Left ventricle myocardium superior (tissue), 1 donor: ENCODE measurements around the gene PARP8. TPM values are rescaled to one million over a fixed set of nuclear protein-coding genes. Genes with fewer than 3 reads are reported as not detected.
"Not testable (repeated sequence)": the region's sequence is repeated elsewhere in the genome, so short reads cannot be mapped to it uniquely, and the experiment has no call there.

Source experiments
- ATAC-seq: fragments of 200-7000 bp; cut with Tn5 transposase; one replicate; pipeline ENCODE4 v1.9.1; 2020; ENCODE audit warnings: mild to moderate bottlenecking, moderate library complexity
- DNase-seq: peaks from one replicate; pipeline ENCODE4 v3.0.0-alpha.2; 2020
- intact Hi-C: fragments of 100-400 bp; cut with micrococcal nuclease; formaldehyde crosslinking; loops from one replicate; pipeline ENCODE4 v1.11.0; 2022
- total RNA-seq: library from RNA; stranded (reverse); fragmentation: NEBNext Ultra II Directional; extraction: Animal tissue kit (Norgen Biotek cat#: 25700); gene quantifications from one replicate; pipeline ENCODE4 v1.2.1, GENCODE V29; 2021
- donor health status: DM: no; HTN: yes; CAD: no; lungs with severe emphysema.

The PARP8 gene
- total RNA-seq, 1 donor from 2014 or later, result 6.2 TPM

DNA sequence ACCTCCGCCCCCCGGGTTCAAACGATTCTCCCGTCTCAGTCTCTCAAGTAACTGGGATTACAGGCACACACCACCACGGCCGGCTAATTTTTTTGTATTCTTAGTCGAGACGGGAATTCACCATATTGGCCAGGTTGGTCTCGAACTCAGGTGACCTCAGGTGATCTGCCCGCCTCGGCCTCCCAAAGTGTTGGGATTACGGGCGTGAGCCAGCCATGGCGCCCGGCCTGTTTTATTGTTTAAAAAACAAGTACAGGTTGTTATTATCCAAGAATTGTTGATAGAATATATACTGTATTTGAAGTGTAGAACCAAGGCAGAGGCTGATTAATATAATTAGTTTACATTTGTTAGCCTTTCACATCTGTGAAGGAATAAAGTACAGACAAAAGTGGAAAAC lies 8.9 kb downstream of the PARP8 start:
- intact Hi-C loops, result no loop called here
- ATAC-seq (no peak), DNase-seq (no peak)

DNA sequence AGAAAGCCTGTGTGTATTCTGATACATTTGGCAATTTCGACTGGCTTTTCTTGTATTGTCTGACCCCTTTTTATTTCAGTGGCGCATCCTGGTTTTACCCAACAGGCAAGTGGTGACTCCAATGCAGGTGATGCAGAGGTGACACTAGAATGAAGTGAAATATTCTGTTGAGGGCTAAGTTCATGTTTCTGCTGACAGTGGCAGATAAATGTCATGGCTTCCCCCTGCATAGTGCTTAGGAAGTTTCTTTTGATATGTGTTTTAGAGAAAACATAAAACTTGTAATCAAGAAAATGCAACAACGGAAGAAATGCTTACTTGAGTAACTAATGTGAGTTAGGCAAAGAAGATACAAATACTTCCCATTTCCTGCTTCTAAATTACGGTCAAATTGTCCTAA lies 13.1 kb downstream of the PARP8 start:
- ATAC-seq, intact Hi-C loops: not testable (repeated sequence)

DNA sequence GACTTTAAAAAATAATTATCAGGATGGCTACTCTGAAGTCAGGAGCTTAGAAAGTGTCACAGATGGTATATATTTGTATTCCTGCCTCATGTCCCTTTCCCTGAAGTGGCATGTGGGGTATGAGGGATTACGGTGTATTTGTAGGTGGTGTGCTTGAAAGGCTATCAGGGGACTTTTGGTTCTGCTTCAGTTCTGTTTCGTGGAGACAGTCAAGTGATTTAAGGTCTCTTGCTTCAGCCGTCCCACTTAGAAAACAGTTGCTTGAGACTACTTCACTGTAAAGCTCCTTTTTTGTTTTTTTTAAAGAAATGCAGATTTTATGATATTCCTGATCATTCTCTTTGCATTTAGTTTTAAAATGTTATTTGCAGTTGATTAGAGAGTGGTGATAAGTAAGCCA lies 18.3 kb downstream of the PARP8 start:
- ATAC-seq (no peak), DNase-seq (no peak)
- intact Hi-C loops, result no loop called here

More for the DNA sequence above, 13.1 kb downstream of the PARP8 start:
- DNase-seq, result not testable (repeated sequence)

DNA sequence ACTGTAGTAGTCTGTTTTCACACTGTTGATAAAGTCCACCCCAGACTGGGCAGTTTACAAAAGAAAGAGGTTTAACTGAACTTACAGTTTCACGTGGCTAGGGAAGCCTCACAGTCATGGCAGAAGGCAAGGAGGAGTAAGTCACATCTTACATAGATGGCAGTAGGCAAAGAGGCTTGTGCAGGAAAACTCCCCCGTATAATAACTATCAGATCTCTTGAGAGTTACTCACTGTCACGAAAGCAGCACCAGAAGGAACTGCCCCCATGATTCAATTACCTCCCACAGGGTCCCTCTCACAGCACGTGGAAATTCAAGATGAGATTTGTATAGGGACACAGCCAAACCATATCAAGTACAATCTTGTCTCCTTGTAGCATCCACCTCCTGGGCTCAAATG lies 21.1 kb downstream of the PARP8 start:
- no peak for DNase-seq
- ATAC-seq, result no peak
- intact Hi-C loops, result no loop called here

DNA sequence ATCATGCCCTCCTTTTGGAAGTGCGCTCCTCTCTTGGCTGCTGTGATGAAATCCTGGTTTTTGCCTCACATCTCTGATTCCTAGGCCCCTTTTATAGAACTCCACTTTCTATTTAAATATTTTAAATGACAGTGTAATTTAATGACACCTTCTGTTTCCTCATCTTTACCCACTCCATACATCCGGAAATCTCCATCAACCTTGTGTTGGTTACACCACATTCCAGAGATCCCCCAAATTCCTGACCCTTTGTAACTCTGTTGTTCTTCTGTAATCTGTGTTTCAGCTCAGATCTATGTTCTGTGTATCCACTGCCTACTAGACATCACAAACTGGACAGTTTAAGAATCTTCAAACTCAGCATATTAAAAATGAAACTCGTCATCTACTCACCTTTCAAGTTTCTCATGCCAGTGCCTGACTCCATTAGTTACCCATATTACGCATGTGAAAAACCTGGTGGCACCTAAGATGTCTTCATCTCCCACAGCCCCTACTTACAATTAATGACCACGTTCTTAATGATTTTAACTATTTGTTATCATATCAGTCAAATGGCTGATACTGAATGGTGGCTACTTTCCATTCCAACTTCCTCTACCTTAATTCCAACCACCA lies 25.1 kb downstream of the PARP8 start:
- no peak for ATAC-seq
- no peak for DNase-seq
- intact Hi-C loops, result no loop called here

DNA sequence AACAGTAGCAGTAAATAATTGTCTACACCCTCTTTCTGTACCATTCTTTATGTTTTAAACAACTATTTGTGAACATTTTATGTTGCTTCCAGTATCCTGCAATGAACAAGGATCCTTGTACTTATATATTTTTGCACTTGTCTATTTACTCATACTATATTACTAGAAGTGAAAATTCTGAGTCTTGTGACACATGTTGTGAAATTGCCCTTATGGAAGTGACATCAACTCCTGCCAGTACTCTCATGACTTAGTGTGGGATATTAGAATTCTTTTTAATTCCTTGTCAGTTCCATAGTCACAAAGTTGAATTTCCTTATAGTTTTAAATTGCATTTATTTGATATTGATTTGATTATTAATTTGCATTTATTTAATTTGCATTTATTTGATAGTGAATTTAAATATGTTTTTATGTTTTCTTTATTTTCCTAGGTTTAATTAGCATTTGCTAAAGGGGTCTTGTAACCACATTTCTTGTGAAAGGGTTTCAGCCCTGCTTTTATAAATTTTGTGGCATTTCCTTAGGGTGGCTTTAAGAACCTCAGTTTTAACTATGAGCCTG lies 27.7 kb downstream of the PARP8 start:
- intact Hi-C loops, result no loop called here
- no peak for DNase-seq
- ATAC-seq, result no peak

DNA sequence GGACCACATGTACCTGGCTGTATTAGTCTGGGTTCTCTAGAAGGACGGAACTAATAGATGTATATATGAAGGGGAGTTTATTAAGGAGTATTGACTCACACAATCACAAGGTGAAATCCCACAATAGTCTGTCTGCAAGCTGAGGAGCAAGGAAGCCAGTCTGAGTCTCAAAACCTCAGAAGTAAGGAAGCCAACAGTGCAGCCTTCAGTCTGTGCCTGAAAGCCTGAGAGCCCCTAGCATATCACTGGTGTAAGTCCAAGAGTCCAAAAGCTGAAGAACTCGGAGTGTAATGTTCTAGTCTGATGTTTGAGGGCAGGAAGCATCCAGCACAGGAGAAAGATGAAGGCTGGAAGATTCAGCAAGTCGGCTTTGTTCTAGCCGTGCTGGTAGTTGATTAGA lies 28.2 kb downstream of the PARP8 start:
- ATAC-seq, intact Hi-C loops, DNase-seq: not testable (repeated sequence)

DNA sequence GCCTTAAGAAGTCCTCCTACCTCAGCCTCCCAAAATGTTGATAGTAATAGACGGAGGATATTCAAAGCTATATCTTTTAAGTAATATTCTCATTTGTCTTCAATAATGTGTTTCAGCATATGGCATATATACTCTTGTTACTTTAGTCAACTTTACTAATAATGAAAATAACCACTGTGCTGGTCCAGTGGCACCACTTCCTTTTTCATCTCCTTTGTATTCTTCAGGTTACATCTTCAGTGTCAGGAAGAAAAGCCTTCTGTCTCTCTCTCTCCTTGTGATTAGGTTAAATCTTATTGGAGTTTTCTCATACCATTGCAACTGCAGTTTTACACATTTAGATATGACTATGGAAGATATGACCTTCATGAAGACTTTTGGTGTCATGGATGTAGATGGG lies 31.3 kb downstream of the PARP8 start:
- no peak for ATAC-seq
- intact Hi-C loops, result no loop called here
- no peak for DNase-seq

DNA sequence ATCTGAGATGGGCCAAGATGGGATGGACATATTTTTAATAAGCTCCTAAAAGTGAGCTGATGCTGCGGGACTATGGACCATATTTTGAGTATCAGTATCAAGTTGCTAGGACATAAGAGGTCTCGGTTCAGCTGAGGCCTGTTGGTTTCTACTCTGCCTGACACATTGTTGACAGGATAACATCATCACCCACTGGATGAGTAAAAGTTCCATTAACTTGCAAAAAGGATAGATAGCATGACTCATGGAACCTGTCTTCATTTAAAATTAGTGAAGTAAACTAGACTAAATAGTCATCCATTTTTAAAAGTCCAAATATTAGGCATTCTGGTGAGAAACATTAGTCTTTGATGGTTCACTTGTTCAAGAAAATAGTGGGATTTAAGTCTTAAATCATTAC lies 33.3 kb downstream of the PARP8 start:
- intact Hi-C loops, result no loop called here
- DNase-seq, result no peak
- no peak for ATAC-seq

DNA sequence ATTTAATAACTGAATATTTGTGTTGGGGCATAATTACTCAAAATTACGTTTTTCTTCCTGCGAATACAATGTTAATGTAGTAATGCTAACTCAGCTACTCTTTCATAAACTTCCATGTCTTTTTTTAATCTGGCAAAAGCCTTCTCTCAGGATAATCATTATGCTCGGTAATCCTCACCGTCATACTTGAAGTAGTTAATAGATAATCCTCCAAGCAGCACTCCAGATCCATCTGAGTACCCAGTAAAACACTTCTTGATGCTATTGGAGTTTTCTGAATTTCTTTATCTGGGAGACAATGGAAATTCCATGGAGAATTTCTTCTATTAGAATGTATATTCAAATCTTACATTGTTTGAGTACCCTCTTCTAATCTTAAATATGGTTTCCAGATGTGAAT lies 34.3 kb downstream of the PARP8 start:
- ATAC-seq (no peak), DNase-seq (no peak)
- intact Hi-C loops, result no loop called here

DNA sequence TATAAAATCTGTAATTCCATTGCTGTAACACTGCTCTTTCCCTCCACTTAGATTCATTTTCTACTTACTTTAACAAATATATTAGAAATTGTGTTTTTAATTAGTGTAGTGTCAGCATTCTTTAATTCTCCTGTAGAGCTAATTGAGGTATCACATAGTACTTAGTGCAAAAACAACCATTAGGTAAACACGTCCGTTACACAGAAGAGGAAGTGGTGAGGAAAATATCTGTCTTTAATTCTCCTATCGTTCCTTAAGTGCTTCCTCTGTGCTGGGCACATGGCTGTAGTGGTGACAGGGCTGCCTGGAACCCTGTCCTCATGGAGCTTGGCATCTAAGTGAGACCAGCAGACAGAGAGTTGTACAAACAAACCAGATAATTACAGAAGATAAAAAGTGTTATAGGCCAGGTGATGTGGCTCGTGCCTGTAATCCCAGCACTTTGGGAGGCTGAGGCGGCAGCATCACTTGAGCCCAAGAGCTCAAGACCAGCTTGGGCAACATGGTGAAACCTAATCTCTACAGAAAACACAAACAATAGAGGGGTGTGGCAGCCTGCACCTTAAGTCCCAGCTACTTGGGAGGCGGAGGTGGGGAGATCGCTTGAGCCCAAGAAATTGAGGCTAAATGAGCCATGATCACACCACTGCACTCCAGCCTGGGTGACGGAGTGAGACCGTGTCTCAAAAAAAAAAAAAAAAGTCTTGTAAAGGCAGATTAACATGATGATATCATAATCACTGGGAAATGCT lies 36.4 kb downstream of the PARP8 start:
- intact Hi-C loops, result no loop called here
- no peak for ATAC-seq
- no peak for DNase-seq

DNA sequence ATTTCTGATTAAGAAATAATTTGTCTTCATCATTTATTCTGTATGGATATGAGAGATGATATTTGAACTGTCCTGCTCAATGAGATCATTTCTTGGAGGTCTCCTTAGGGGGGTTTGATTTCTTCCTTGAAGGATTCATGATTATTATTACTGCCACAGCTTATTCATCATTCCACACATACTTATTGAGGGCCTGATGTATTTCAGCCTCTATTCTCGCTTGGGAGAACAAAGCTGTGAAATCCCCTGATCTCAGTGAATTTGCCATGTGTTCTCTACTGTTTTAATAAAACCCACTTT lies 36.9 kb downstream of the PARP8 start:
- intact Hi-C loops, result no loop called here
- no peak for DNase-seq

DNA sequence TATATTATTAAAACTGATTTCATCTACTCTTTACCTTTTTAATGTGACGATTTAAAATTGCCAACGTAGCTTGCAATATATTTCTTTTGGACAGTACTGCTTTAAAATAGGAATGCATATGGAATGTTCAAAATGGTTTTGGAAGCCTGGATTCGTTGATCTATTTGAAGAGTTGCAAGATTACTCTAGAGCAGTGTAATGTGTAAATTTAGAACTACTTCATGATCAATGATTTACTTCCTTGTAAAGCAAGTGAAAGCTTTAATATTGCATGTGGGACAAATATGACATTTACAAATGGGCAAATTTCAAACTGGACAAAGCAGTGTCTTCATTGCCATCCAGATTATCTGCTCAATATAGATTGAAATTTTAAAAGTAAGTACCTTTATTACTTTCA lies 38.3 kb downstream of the PARP8 start:
- intact Hi-C loops, result no loop called here
- DNase-seq (no peak), ATAC-seq (no peak)

More for the DNA sequence above, 36.9 kb downstream of the PARP8 start:
- no peak for ATAC-seq

DNA sequence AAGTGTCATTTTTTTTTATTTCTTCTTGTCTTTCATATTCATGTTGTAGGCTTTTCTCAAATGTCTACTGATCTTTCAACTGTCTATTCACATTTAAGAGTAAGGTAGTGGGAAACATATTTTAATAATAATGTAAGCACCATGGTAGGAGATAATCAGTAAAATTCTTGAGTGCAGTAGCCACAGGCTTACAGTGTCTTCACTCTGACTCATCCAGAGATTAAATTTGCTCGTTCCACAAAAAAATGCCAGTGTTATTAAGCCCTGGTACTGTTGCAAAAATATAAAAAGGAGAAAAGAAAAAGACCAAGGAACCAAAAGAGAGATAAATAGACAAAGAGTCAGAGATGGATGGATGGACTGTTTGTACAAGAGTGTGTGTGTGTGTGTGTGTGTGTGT lies 43.0 kb downstream of the PARP8 start:
- DNase-seq (no peak), ATAC-seq (no peak)
- intact Hi-C loops, result no loop called here

DNA sequence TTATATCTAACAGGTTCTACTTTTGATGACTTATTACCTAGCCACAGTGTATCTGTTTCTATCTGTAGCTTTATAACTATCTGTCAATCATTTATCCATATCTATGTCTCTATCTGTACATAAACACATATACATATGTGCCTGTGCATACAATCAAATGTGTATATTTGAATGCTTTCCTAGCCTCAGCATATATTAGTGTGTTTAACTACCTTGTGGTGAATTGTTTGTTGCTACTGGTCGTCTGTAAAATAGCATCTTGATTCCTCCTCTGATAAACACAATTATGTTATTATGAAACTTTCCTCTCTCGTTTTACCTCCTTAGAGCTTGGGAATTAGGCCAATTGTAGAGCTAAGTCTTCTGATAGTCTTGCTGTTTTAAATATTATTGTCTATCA lies 44.4 kb downstream of the PARP8 start:
- ATAC-seq, result no peak
- intact Hi-C loops, result no loop called here
- no peak for DNase-seq

DNA sequence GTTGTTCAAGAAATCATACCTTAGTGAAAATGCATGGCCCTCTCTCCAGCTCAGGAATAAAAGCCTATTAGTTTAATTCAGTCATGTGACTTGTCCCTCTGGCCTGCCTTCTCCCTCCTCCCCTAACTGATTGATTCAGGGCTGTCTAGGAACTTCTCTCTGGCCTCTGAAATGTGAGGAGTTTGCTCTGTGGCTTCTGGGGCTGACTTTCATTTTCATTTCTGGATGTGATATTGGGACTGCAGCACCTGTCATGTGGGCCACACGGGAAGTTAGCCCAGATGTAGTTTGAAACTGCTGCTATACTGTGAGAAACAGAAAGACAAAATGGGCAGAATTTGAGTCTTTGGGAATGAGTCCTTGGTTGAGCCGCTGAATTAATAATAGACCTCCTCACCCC lies 44.8 kb downstream of the PARP8 start:
- intact Hi-C loops, result no loop called here
- ATAC-seq (peak; percentile 79), DNase-seq (no peak)

DNA sequence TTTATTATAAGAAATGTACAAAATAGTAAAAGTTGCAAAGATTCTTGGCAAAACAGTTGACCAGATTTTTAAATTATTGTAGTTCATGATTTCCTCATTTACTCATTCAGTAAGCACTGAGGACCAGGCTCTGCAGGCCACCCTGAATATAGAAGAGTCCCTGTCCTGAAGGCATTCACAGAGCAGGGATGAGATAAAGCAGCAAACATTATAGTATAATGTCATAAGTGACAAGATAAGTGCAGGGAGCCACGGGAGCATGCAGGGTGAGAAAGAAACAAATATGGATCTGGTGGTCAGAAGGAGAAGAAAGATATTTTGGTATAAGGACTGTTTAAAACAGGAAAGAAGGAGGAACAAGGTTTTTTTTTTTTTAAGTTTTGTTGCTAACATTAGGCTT lies 46.0 kb downstream of the PARP8 start:
- no peak for ATAC-seq
- no peak for DNase-seq
- intact Hi-C loops, result no loop called here

DNA sequence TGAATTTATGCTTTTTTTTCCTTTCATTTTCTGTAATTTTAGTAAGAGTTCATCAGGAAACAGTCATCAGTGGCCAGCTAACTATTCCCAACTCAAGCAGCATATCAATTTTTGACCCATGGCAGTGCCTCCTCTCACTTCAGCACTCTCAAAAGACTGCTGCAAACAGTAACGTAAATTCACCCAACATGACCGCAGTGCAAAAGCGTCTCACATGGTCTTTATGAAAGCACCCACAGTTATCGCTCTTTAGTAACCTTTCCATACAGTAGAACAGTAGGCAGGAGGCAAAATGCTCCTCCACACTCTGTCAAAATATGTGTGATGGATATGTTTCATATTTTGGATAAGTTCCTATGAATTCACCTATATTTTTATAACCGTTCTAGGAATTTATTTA lies 48.6 kb downstream of the PARP8 start:
- no peak for DNase-seq
- no peak for ATAC-seq
- intact Hi-C loops, result no loop called here

DNA sequence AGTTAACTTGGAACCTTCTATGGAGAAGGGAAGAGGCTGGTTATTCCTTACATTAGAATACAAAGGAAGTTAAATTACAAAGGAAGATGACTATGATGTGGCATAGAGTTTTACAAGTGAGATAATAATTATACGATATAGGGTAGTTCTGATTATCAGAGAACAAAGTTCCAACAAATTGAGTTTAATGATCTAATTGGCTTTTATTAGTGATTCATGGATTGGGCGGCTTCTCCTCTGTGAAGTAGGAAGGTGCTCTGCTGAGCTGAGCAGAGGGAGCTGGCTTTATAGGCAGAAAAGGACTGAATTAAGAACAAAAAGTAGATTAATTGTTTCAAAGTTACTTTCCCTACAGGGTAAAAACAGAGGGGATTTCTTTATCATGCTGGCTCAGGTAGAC lies 49.7 kb downstream of the PARP8 start:
- DNase-seq, result no peak
- no peak for ATAC-seq
- intact Hi-C loops, result no loop called here

DNA sequence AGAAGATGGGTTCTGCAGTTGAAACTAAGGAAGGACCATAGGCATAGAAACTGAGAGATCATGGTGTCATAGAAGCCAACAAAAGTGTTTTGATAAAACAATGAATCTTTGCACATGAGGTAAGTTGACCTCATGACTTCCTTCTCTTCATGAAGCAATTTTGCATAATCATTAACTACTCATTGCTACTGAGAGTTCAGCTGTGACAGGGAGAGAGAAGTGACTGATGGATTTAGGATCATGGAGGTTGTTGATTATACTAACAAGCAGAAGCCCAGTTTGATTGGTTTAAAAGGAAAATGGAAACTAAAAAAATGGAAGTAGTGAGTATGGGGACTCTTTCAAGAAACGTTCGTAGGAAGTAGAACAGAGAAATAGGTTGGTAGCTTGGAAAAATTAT lies 51.2 kb downstream of the PARP8 start:
- DNase-seq (no peak), ATAC-seq (no peak)
- intact Hi-C loops, result no loop called here

DNA sequence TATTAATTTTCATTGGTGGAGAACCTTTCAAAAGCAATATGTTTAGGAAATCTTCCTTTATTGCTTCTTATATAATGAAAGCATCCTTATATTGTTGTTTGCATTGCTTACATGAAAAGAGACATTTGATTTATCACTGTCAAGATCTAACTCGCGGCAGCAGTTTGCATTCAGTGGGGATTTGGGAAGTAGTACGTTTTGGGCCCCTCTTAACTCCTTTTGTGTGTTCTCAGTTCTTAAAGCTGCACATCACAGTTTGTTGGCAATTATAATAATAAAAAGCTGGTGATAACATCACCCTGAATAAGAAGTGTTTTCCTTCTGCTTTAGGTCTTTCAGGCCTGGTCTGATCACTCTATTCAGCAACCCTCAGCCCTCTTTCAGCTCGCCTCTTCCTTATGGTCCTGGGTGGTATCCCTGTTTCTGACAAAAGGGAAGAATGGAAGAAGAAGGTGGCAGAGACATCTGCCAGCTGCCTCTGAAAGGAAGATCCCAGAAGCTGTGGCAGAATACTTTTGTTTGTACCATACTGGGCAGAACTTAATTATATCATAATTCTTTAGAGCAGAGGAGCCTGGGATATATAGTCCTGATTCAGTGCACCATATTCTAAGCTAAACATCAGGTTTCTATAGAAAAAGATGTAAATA lies 53.7 kb downstream of the PARP8 start:
- intact Hi-C loops, result no loop called here
- DNase-seq (no peak), ATAC-seq (no peak)
